ENCODE data around the gene MINPP1. TPM values are rescaled to one million over a fixed set of nuclear protein-coding genes. Genes with fewer than 3 reads are reported as not detected.

Gene MINPP1
- total RNA-seq, 1 donor from 2014 or later, result 23.3 TPM

- H3K9me3 Mint-ChIP-seq, result peaks cover 38% of the 10 kb centered on the region
- peaks cover 6% of the 10 kb centered on the region for H3K36me3 Mint-ChIP-seq
- TF ChIP-seq CTCF (IDR thresholded peaks at IDR 0.05; ENCODE audit: unreplicated experiment), result no peak
- no peak overlapping the region for H3K4me3 Mint-ChIP-seq
- no peak overlapping the region for H3K27ac Mint-ChIP-seq
- peaks cover 10% of the 10 kb centered on the region for H3K4me1 Mint-ChIP-seq
- no peak for DNase-seq (ENCODE audit: low spot score in 2 of 2, unreplicated experiment in 2 of 2)
- no peaks in the 10 kb centered on the region for H3K27me3 Mint-ChIP-seq (ENCODE audit: low read depth)
These were observed 58.1 kb downstream of the MINPP1 start for GRCh38 chr10:87562750-87563149.

GRCh38 chr10:87565010-87565409, 60.3 kb downstream of the MINPP1 start:
- Mint-ChIP-seq H3K4me3 (no peak overlapping the region), H3K4me1 (no peaks in the 10 kb centered on the region), H3K9me3 (peaks cover 47% of the 10 kb centered on the region), H3K27ac (no peak overlapping the region), H3K27me3 (ENCODE audit: low read depth) (no peaks in the 10 kb centered on the region), H3K36me3 (peaks cover 6% of the 10 kb centered on the region)
- DNase-seq (ENCODE audit: low spot score in 2 of 2, unreplicated experiment in 2 of 2), result no peak
- no peak for TF ChIP-seq CTCF (IDR thresholded peaks at IDR 0.05; ENCODE audit: unreplicated experiment)

- Mint-ChIP-seq H3K27ac (no peak overlapping the region), H3K9me3 (peaks cover 21% of the 10 kb centered on the region), H3K4me1 (peaks cover 16% of the 10 kb centered on the region), H3K4me3 (no peak overlapping the region), H3K36me3 (no peaks in the 10 kb centered on the region), H3K27me3 (ENCODE audit: low read depth) (no peaks in the 10 kb centered on the region)
- no peak for DNase-seq (ENCODE audit: low spot score in 2 of 2, unreplicated experiment in 2 of 2)
- TF ChIP-seq CTCF (IDR thresholded peaks at IDR 0.05; ENCODE audit: unreplicated experiment), result no peak
These were observed 71.2 kb downstream of the MINPP1 start for GRCh38 chr10:87575851-87576250.

- Mint-ChIP-seq H3K4me1 (peaks cover 18% of the 10 kb centered on the region), H3K9me3 (peaks cover 7% of the 10 kb centered on the region), H3K27me3 (ENCODE audit: low read depth) (no peaks in the 10 kb centered on the region), H3K27ac (peak overlapping the region; percentile 86), H3K36me3 (no peaks in the 10 kb centered on the region), H3K4me3 (no peak overlapping the region)
- no peak for DNase-seq (ENCODE audit: low spot score in 2 of 2, unreplicated experiment in 2 of 2)
- no peak for TF ChIP-seq CTCF (IDR thresholded peaks at IDR 0.05; ENCODE audit: unreplicated experiment)
These were observed 73.6 kb downstream of the MINPP1 start for GRCh38 chr10:87578160-87578841.

- H3K27ac Mint-ChIP-seq, result peak overlapping the region; percentile 86
- no peak for TF ChIP-seq CTCF (IDR thresholded peaks at IDR 0.05; ENCODE audit: unreplicated experiment)
These were observed 74.2 kb downstream of the MINPP1 start for GRCh38 chr10:87578842-87579401.

More at GRCh38 chr10:87578842-87579401, 74.2 kb downstream of the MINPP1 start:
- Mint-ChIP-seq H3K4me3 (no peak overlapping the region), H3K36me3 (no peaks in the 10 kb centered on the region), H3K9me3 (peaks cover 7% of the 10 kb centered on the region), H3K4me1 (peaks cover 18% of the 10 kb centered on the region), H3K27me3 (ENCODE audit: low read depth) (no peaks in the 10 kb centered on the region)
- no peak for DNase-seq (ENCODE audit: low spot score in 2 of 2, unreplicated experiment in 2 of 2)

Data from mesothelial cell of epicardium (in vitro differentiated cells).